GM18526 (cell line): ENCODE measurements around the gene KTN1.

Experiments
- POLR2A ChIP-seq: IDR thresholded peaks from 3 replicates; pipeline ENCODE4 v1.6.1; 2011; ENCODE audit not compliant: insufficient read length; ENCODE audit errors: extremely low read depth

The KTN1 gene

GRCh38 chr14:55731881-55732498, 152.0 kb downstream of the KTN1 start:
- no peak for TF ChIP-seq POLR2A

GRCh38 chr14:55733599-55733998, 153.6 kb downstream of the KTN1 start:
- TF ChIP-seq POLR2A = no peak
